Transverse colon (tissue), 4 donors: ENCODE results near the gene HJV. TPM values are rescaled to one million over a fixed set of nuclear protein-coding genes. Genes with fewer than 3 reads are reported as not detected.
"Not testable (repeated sequence)": the region's sequence is repeated elsewhere in the genome, so short reads cannot be mapped to it uniquely, and the experiment has no call there.

Experiments used
- DNase-seq: peaks from one replicate; pipeline ENCODE4 v3.0.0-alpha.2; 2019
- H3K27ac ChIP-seq, 4 donors: fragments of 200-600 bp; sonication (generic); 2 replicates each; pipeline ENCODE4 v1.5.1; 2016 to 2018; ENCODE audit warnings: inconsistent platforms in 4 of 4
- H3K27me3 ChIP-seq: fragments of 200-600 bp; sonication (generic); 2 replicates; pipeline ENCODE4 v1.5.1; 2017; ENCODE audit warnings: inconsistent platforms
- H3K36me3 ChIP-seq, 4 donors: fragments of 200-600 bp; sonication (generic); 2 replicates each; pipeline ENCODE4 v1.5.1; 2017 to 2019; ENCODE audit warnings: inconsistent platforms in 4 of 4
- H3K4me1 ChIP-seq, 4 donors: fragments of 200-600 bp; sonication (generic); 2 replicates each; pipeline ENCODE4 v1.5.1; 2017 to 2020; ENCODE audit warnings: inconsistent platforms in 4 of 4
- H3K4me3 ChIP-seq, 4 donors: fragments of 200-600 bp; sonication (generic); 1 replicate in 1 of 4; 2 replicates in 3 of 4; pipeline versions ENCODE4 v1.5.1 to v1.6.1; 2017 to 2019; ENCODE audit warnings: inconsistent platforms in 4 of 4
- H3K9me3 ChIP-seq, 2 donors: fragments of 200-600 bp; sonication (generic); 2 replicates each; pipeline ENCODE4 v1.5.1; 2017 to 2019; ENCODE audit warnings: inconsistent platforms in 2 of 2
- CTCF ChIP-seq, 5 experiments: fragments of 200-600 bp in 3 of 5; fragments of 450-650 bp in 2 of 5; sonication (generic) in 3 of 5; IDR thresholded peaks; 1 replicate in 2 of 5; 2 replicates in 3 of 5; pipeline ENCODE4 v1.5.1; 2016 to 2017; ENCODE audit warnings: antibody characterized with exemption in 5 of 5, inconsistent platforms in 3 of 5, mild to moderate bottlenecking in 2 of 5, moderate library complexity in 1 of 5
- EP300 ChIP-seq: sonication (generic); formaldehyde crosslinking; IDR thresholded peaks from one replicate; pipeline ENCODE4 v1.6.1; 2017; ENCODE audit warnings: antibody characterized with exemption, low read depth
- POLR2A ChIP-seq: fragments of 450-650 bp; IDR thresholded peaks from one replicate; pipeline ENCODE4 v1.6.1; 2016; ENCODE audit warnings: antibody characterized with exemption, mild to moderate bottlenecking, moderate library complexity
- POLR2AphosphoS5 ChIP-seq, 3 donors: sonication (generic); formaldehyde crosslinking; IDR thresholded peaks; one replicate each; pipeline ENCODE4 v1.6.1; 2016; ENCODE audit warnings: antibody characterized with exemption in 3 of 3
- WGBS, 2 donors: methylation state at CpG; one replicate each; pipeline ENCODE4 v1.1.5; 2018; ENCODE audit warnings: low coverage in 1 of 2; 5-methylcytosine and 5-hydroxymethylcytosine counted together
- in situ Hi-C, 4 donors: fragments of 200-750 bp; cut with MboI; loops; one replicate each; pipeline versions ENCODE4 v1.15.0 to v1.15.1; 2017; ENCODE audit warnings: low sequenced_read_pairs in 3 of 4, low pct_ligation_motif_present in 1 of 4, low pct_unique_long_range_greater_than_20kb in 1 of 4
- intact Hi-C: fragments of 100-400 bp; cut with DNase I; formaldehyde crosslinking; loops from one replicate; pipeline ENCODE4 v1.15.1; 2023; ENCODE audit warnings: low total_unique reads
- total RNA-seq, 4 donors: library from RNA; depleted of rRNA; stranded (reverse); fragments of >200 nt; gene quantifications; one replicate each; pipeline ENCODE4 v1.1.0, GENCODE V29; 2016

The HJV gene
- total RNA-seq, 4 donors from 2014 or later = 0.27 TPM; not detected in 3

GRCh38 chr1:146049436-146049835 is 27.9 kb upstream of the HJV start:
- no peak for DNase-seq
- Histone ChIP-seq H3K4me1 (peaks cover 0 to 16% (median 2%) of the 10 kb centered on the region in 4 donors), H3K36me3 (no peaks in the 10 kb centered on the region), H3K9me3 (no peaks in the 10 kb centered on the region), H3K27ac (no peak overlapping the region), H3K4me3 (no peak overlapping the region), H3K27me3 (no peaks in the 10 kb centered on the region)
- WGBS, 2 donors = 84% methylated on average over 27 of the region's 27 CpGs; no CpG with 5 or more reads in 1 of the 2 donors
- in situ Hi-C loops (no loop called here), intact Hi-C loops (no loop called here)
- TF ChIP-seq POLR2AphosphoS5 (IDR thresholded peaks at IDR 0.05) = no peak
- no peak for TF ChIP-seq POLR2A
- no peak for TF ChIP-seq EP300
- TF ChIP-seq CTCF (IDR thresholded peaks at IDR 0.05) = no peak

- in situ Hi-C loops, DNase-seq, H3K9me3 ChIP-seq, H3K4me3 ChIP-seq, H3K27me3 ChIP-seq, H3K36me3 ChIP-seq, intact Hi-C loops, H3K27ac ChIP-seq: not testable (repeated sequence)
- WGBS, 2 donors = 68 to 78% methylated on average over 7 to 8 of the region's 8 CpGs
- peaks cover 0 to 16% (median 2%) of the 10 kb centered on the region in 4 donors for H3K4me1 ChIP-seq
These were observed 27.1 kb upstream of the HJV start for GRCh38 chr1:146048514-146049115.

- no peak for DNase-seq
- WGBS, 2 donors = 90 to 91% methylated on average over 1 of the region's 1 CpG
- Histone ChIP-seq H3K4me3 (no peak overlapping the region), H3K36me3 (no peaks in the 10 kb centered on the region), H3K9me3 (no peaks in the 10 kb centered on the region), H3K27me3 (no peaks in the 10 kb centered on the region), H3K4me1 (peaks cover 0 to 13% (median 2%) of the 10 kb centered on the region in 4 donors), H3K27ac (no peak overlapping the region)
- in situ Hi-C loops = no loop called here
- intact Hi-C loops = no loop called here
- TF ChIP-seq POLR2AphosphoS5 (IDR thresholded peaks at IDR 0.05) (no peak), POLR2A (no peak), CTCF (IDR thresholded peaks at IDR 0.05) (no peak)
These were observed 25.1 kb upstream of the HJV start for GRCh38 chr1:146046664-146047063.

GRCh38 chr1:146039844-146040194 is 18.3 kb upstream of the HJV start:
- intact Hi-C loops (no loop called here), in situ Hi-C loops (no loop called here)
- TF ChIP-seq POLR2AphosphoS5 (IDR thresholded peaks at IDR 0.05) = no peak
- TF ChIP-seq CTCF (IDR thresholded peaks at IDR 0.05) = no peak
- no peak for TF ChIP-seq POLR2A
- TF ChIP-seq EP300 = no peak
- Histone ChIP-seq H3K36me3 (no peaks in the 10 kb centered on the region), H3K4me3 (peak overlapping the region in 3 of 4 donors; percentile 44 to 68 (median 58)), H3K27me3 (no peaks in the 10 kb centered on the region), H3K4me1 (peaks cover 0 to 36% (median 19%) of the 10 kb centered on the region in 4 donors), H3K27ac (peak overlapping the region; percentile 91 to 97 (median 96)), H3K9me3 (no peaks in the 10 kb centered on the region)
- no peak for DNase-seq
- WGBS, 2 donors = 65 to 83% methylated on average over 8 to 9 of the region's 9 CpGs
